ENCODE measurements around the gene SLC35F3. TPM values are rescaled to one million over a fixed set of nuclear protein-coding genes. Genes with fewer than 3 reads are reported as not detected.

Gene SLC35F3
- polyA plus RNA-seq, 1 of the 3 experiments (the other 2 are of a cell fraction): 0.87 TPM

DNA sequence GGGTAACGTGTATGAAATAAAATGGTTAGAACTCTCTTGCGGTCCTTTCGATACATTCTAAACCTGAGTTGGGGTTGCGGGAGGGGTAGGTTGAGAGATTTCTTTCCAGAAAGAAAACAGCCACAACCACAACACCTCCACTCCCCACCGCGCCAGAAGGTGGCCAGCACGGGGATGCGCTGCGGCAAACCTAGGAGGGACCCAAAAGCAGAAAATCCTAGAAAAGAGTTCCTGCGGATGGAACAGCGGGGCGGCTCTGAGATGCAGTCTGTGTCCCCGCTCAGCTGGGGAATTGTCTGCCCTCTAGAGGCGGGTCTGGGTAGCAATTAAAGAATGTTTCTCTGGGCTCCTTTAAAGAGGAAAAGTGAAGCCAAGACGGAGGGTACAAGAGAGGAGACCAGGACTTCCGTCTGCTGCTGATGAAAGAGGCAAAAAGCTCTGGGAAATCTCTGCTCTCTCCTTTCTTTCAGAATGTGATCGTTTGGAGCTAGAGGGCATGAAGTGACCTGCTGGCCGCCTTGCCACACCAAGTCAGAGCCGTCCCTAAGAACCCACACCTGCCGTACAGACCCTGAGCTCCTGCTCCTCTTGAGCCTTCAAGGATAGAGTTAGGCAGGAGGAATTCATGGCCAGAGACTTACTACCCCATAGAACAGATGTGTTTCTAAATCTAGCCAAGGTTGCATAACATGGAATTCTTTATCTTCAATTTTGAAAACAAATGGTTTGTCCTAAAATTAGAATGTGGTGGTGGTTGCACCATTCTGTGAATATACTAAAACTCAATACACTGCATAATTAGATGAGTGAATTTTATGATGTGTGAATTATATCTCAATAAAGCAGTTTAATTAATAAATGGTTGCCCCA, 422.3 kb downstream of the SLC35F3 start:
- H3K4me1 ChIP-seq (ENCODE audit: control insufficient read depth in 1 of 2, insufficient read depth in 2 of 2, low read depth in 1 of 2, low read length in 1 of 2): peaks cover 0 to 7% of the 10 kb centered on the region in 2 experiments; a peak in 1 of 4 replicates
- H3K9ac ChIP-seq: no peak overlapping the region
- WGBS (ENCODE audit: low lambda C conversion rate): 62% methylated on average over 20 of the region's 20 CpGs
- H3K27me3 ChIP-seq (ENCODE audit: insufficient read depth): no peaks in the 10 kb centered on the region
- peak; percentile 72 for DNase-seq
- no peak overlapping the region for H3K4me2 ChIP-seq
- H2AFZ ChIP-seq (ENCODE audit: low read depth): no peak overlapping the region
- no peaks in the 10 kb centered on the region for H3K79me2 ChIP-seq (ENCODE audit: insufficient read depth)
- H3K9me3 ChIP-seq: no peaks in the 10 kb centered on the region
- TF ChIP-seq SIN3A (IDR thresholded peaks at IDR 0.05; ENCODE audit: borderline replicate concordance, low read depth, low read length) (no peak), ELF1 (IDR thresholded peaks at IDR 0.05) (no peak), SMC3 (IDR thresholded peaks at IDR 0.05; ENCODE audit: low read depth, low read length) (peak; percentile 58), FOXM1 (IDR thresholded peaks at IDR 0.05; ENCODE audit: low read depth) (no peak), IRF3 (IDR thresholded peaks at IDR 0.05; ENCODE audit: low read depth, low read length) (no peak), MAX (IDR thresholded peaks at IDR 0.05; ENCODE audit: low read depth) (no peak), FOSL2 (IDR thresholded peaks at IDR 0.05; ENCODE audit: borderline replicate concordance, low read depth) (no peak), MXI1 (IDR thresholded peaks at IDR 0.05; ENCODE audit: low read depth, low read length) (no peak), POLR2AphosphoS5 (IDR thresholded peaks at IDR 0.05; ENCODE audit: low read depth, low read length) (no peak), RAD21 (IDR thresholded peaks at IDR 0.05; ENCODE audit: low read length) (peak; percentile 69), TAF1 (IDR thresholded peaks at IDR 0.05; ENCODE audit: borderline replicate concordance, low read depth, low read length) (no peak), RFX5 (IDR thresholded peaks at IDR 0.05; ENCODE audit: low read length) (no peak), TCF12 (IDR thresholded peaks at IDR 0.05) (no peak), CTCF (IDR thresholded peaks at IDR 0.05) (peak; percentile 76)
- H3K9me2 ChIP-seq: no peaks in the 10 kb centered on the region
- H3K4me3 ChIP-seq (ENCODE audit: low read depth in 2 of 2, low read length in 1 of 2): no peak overlapping the region; a peak in 1 of 4 replicates
- POLR2A ChIA-PET: interaction anchor here (0.8 kb wide), 1 partner anchor 201 kb away, joined by 3 read pairs; no protein-coding TSS in a partner anchor
- no peaks in the 10 kb centered on the region for H3K36me3 ChIP-seq (replicated peaks in 1 of 2; ENCODE audit: control insufficient read depth in 1 of 2, insufficient read depth in 2 of 2, low read length in 1 of 2)
- H4K20me1 ChIP-seq (ENCODE audit: insufficient read depth): no peaks in the 10 kb centered on the region
- no peaks in the 10 kb centered on the region for H3F3A ChIP-seq (replicated peaks; ENCODE audit: insufficient read depth)
- CTCF ChIA-PET: interaction anchor here (0.5 to 9.5 kb wide), 38 partner anchors 9 to 1019 kb away, joined by 3 to 102 read pairs (median 5); partner anchors contain the start of gene COA6
- H3K27ac ChIP-seq (ENCODE audit: low read depth in 2 of 2, low read length in 1 of 2): no peak overlapping the region

All from SK-N-SH (cell line).